ENCODE measurements around the gene SNIP1.
A peak's percentile ranks its signal among the peaks of the same experiment; 100 is the strongest.
"Not testable (repeated sequence)": the region's sequence is repeated elsewhere in the genome, so short reads cannot be mapped to it uniquely, and the experiment has no call there.

The SNIP1 gene

DNA sequence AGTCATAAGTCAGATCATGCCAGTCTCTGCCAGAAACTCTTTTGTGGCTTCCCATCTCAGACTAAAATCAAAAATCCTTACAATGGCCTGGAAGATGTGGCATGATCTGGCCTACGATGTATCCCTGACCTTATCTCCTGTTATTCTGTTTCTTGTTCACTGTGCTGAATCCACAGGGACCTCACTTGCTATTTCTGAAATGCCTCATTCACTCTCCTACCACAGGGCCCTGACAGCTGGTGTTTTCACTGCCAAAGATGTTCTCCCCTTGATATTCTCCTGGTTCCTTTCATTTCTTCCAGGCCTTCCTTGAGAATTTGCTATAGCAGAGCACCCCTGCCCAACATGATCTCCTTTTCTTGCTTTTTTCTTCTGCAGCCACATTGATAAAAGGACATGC, 4.3 kb upstream of the SNIP1 start:
- DNase-seq = no peak

DNA sequence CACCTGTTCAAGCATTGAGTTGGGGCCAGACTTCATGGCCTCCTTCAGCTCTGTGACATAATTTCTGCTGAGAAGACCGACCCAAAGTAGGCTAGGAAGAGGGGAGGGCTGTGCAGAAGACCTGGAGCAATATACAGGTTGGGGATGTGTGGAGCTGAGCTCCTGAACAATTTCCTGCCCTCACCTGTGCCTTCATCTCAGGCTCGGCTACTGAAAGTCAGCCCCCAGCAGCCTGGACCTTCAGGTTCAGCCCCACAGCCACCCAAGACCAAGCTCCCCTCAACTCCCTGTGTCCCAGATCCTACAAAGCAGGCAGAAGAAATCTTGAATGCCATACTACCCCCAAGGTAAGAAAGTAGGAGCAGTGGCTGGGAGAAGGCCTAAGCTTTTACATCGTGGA, 3.3 kb upstream of the SNIP1 start:
- DNase-seq = no peak

- no peak for DNase-seq
Measured at GRCh38 chr1:37556712-37557196, 2.7 kb upstream of the SNIP1 start, which contains the start of gene DNALI1. Gene DNALI1 (plus strand): TSS chr1:37556940. CDS start chr1:37556995, 55 bp downstream.

DNA sequence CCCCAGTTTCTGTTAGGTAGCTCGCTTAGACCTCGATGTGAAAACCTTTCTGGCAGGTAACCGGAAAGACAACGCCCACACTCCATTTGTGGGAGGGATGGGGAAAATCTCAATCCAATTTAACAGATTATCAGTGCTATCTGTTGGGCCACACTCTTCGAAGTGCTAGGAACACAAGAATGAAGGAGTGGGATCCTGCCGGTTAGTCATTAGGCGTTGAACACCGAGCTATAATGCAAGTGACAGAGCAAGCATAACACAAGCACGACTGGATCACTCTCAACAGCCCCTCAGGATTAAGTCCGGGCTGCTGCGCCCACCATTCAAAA, 531 bp downstream of the SNIP1 start:
- DNase-seq = no peak

GRCh38 chr1:37549341-37549740, 4.8 kb downstream of the SNIP1 start:
- DNase-seq = no peak

GRCh38 chr1:37545019-37545418, 9.1 kb downstream of the SNIP1 start:
- DNase-seq = no peak

DNA sequence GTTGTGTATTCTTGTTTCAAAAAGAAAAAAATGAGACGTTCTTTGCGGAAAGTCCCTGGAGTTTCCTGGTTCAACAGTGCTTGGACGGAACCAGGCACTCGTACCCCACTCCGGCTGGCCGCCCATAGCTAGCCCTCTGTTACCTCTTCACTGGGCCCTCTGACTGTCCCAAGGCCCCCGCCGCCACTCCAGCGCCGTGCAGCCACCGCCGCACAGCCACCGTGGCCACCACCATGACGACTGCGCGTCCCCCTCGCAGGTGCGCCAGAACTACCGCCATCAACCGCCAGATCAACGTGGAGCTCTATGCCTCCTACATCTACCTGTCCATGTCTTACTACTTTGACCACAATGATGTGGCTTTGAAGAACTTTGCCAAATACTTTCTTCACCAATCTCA, 9.6 kb downstream of the SNIP1 start:
- DNase-seq = no peak

DNA sequence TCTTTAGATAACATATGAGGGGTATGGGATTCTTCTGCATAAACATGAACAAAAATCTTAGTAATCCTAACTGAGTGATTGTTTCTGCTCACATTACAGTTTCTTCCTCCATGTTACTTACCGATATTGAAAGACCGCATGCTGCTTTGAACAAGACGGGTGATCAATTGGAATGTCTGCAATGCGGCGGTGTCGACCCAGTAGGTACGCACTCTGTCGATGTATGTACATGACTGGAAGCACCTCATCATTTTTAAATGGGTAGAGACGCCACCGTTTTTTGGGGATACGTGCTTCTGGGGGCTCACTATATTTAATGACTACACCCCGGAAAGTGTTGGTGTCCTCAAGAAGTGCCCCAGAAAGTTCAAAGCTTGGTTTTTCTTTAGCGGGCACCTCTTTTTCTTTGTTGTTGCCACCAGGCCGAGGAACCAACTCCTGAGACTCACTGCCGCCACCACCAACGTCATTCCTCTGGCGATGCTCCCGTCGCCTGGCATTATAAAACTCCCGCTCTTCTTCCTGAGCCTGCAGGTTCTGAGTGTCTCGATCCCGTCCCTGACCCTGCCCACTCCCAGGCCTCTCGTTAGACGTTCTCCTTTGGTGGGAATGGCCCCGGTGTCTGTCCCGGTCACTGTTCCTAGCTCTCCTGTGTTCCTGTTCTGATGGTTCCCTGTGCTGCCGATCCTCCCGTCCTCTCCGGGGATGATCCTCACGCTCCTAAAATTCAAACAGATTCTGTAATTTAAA, 13.9 kb downstream of the SNIP1 start:
- DNase-seq = no peak

- not testable (repeated sequence) for DNase-seq
Measured at GRCh38 chr1:37539154-37539553, 14.9 kb downstream of the SNIP1 start.

DNA sequence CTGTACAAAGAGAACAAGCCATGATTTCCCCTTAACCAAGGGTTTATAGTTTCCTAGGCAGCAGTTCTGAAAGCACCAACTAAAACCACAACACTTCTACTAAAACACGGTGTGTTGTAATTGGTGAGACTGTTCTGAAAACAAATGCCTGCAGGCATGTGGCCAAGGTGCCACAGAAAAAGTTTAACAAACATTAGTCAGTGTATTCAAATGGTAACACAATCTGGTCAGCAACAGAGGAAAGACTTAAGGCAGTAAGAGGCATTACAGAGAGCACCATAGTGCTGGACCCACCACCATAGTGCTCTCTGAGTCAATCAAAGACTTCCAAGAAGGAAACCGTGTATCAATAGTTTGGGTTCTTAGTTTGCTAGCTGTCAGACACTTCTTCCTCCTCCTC, 16.7 kb downstream of the SNIP1 start:
- DNase-seq = no peak

- DNase-seq = no peak
Measured at GRCh38 chr1:37533317-37534093, 20.6 kb downstream of the SNIP1 start.

- DNase-seq = not testable (repeated sequence)
Measured at GRCh38 chr1:37532418-37533156, 21.5 kb downstream of the SNIP1 start.

- not testable (repeated sequence) for DNase-seq
Measured at GRCh38 chr1:37529888-37530287, 24.2 kb downstream of the SNIP1 start.

GRCh38 chr1:37519613-37520012, 34.5 kb downstream of the SNIP1 start:
- DNase-seq = no peak

GRCh38 chr1:37518929-37519328, 35.2 kb downstream of the SNIP1 start:
- not testable (repeated sequence) for DNase-seq

- not testable (repeated sequence) for DNase-seq
Measured at GRCh38 chr1:37518241-37518640, 35.9 kb downstream of the SNIP1 start.

DNA sequence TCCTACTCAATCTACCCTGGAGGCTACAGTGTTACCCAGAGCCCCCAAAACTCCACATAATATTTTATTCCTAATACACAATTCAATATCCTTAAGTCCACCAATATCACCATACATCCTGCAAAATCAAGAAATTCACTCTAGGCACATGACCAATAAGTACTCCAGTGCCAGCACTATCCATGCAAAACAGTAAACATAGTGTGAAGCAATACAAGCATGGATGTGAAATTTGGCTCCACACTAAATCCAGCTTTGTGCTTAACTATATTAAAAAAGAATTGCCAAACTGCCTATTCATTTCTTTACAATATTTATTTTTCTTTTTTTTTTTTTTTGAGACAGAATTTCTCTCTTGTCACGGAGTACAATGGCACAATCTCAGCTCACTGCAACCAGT, 36.5 kb downstream of the SNIP1 start:
- no peak for DNase-seq

DNA sequence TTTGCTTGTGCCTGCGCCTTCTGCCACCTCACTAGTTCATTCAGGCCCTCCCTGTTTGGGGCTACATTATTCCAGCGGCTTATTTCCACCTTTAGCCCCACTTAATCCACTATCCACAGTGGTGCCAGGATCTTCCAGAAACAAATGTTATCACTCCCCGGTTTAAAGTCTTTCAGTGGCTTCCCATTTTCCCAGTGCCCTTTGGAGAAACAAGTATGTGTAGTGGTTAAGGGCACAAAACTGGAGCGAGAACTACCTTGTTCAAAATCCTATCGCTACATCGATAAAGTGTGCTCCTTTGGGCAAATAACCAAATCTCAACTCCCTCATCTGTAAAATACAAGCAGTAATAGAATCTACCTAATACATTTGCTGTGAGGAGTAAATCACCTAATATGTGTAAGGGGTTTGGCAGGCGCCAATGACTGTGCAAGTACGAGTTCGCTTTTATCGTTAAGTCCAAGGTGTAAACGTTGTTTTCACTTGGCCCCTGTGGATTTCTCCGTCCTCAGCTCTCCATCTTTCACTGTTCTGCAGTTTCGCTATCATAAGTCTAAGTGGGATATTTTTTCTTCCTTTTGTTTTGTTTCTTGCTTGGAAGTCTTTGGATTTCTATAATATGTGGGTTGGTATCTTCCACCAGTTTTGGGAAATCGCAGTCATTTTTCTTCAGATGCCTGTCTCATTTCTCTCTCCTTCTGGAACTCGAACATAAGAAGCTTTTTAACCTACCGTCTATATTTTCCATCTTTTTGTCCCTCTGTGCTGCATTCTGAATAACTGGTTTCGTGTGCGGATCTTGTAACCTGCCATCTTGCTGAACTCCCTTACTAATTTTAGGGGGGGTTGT, 38.7 kb downstream of the SNIP1 start:
- DNase-seq = no peak

GRCh38 chr1:37514350-37515184, 39.5 kb downstream of the SNIP1 start, which contains the start of gene MEAF6:
Gene MEAF6 (minus strand): TSS chr1:37514766. CDS start chr1:37514746, 20 bp downstream.
- peak; percentile 70 to 71 for DNase-seq

DNA sequence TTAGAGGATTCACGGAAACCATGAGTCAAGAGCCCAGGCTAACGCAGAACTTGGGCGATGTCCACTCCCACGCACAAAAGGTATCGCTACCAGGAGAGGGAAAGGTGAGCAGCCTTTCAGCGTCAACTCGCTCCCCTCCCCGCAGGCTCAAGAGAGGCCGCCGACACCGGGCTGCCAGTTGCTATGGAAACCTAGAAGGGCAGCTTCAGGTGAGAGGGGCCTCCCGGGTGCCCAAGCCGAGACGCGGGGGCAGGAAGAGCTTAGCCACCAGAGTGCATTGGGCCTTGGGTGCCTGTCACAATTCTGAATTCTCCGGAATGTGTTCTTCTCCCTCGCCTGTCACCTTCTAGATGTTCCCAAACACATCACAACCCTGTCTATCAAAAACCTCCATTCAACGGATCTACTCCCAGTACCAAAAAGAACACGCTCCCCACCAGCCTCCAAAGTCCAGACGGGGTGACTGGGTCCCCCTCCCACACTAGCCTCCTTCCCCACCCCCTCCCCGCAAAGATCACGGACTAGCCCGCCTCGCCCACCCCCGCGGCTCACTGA, 40.2 kb downstream of the SNIP1 start:
- peak; percentile 63 to 74 for DNase-seq

GRCh38 chr1:37509181-37509580, 44.9 kb downstream of the SNIP1 start:
- no peak for DNase-seq
